ENCODE results near the gene IQCE. TPM values are rescaled to one million over a fixed set of nuclear protein-coding genes. Genes with fewer than 3 reads are reported as not detected.

The IQCE gene
- total RNA-seq, 4 donors from 2014 or later, result 10.5 to 18.6 (median 12.8) TPM

- intact Hi-C loops (cut with DNase I; ENCODE audit: low total_unique reads), result no loop called here
- no peak for DNase-seq (ENCODE audit: low spot score in 2 of 2)
- H3K4me3 ChIP-seq (ENCODE audit: low read depth, poor library complexity, severe bottlenecking), result no peak overlapping the region
- 73 to 90% methylated on average over 15 of the region's 15 CpGs for WGBS, 2 donors
- no peak for TF ChIP-seq POLR2A (IDR thresholded peaks at IDR 0.05)
- TF ChIP-seq CTCF (IDR thresholded peaks at IDR 0.05), result no peak
These were observed 92.6 kb downstream of the IQCE start for GRCh38 chr7:2651336-2651735.

DNA sequence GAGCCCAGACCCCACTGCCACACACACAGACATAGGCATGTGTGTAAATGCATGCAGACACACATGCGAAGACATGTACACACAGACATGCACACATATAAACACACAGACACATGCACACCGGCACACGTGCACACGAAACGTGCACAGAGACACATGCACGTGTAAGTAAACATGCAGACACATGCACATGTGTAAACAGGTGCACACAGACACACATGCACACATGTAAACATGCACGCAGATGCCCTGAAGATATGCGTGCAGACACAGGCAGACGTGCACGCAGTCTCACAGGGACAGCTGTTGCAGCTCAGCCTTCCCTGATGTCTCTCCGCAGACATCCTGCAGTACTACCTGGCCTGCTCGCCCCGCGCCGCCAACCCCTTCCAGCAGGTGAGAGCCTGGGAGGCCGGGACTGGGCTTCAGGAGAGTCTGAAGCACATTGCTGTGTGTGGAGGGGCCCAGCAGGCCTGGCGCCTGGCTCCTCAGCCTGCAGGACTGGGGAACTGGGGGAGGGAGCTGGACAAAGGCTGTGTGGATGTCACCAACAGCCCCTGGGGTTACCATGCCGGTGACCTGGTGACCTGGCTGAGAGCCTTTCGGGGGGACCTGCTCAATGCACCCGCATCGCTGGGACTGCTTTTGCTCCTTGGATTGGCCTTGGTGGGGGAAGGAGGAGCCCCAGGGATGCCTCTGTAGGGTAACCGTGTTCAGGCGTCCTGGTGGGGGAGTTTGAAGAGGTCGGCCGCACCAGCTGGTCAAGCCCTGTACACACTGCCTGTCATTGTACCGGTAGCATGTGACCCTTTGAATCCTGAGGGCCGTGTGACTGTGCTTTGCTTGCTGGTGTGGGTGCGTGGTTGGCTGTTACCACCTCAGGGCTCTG, 93.3 kb downstream of the IQCE start:
- intact Hi-C loops (cut with DNase I; ENCODE audit: low total_unique reads), result no loop called here
- no peak overlapping the region for H3K4me3 ChIP-seq (ENCODE audit: low read depth, poor library complexity, severe bottlenecking)
- DNase-seq (ENCODE audit: low spot score in 2 of 2), result no peak
- WGBS, 2 donors, result 89 to 92% methylated on average over 27 to 28 of the region's 28 CpGs
- no peak for TF ChIP-seq CTCF (IDR thresholded peaks at IDR 0.05)
- no peak for TF ChIP-seq POLR2A (IDR thresholded peaks at IDR 0.05)

DNA sequence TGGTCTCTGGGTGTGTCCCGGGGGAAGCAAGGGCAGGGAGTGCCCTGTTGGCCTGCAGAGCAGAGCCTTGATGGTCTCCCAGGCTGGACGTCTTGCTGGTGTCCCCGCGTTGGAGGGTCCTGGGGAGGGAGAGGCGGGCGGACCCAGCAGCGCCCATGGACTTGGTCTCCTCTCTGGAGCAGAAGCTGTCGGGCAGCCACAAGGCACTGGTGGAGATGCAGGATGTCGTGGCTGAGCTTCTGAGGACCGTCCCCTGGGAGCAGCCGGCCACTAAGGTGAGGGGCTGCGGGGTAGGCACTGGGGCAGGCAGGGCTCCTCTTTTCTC, 93.9 kb downstream of the IQCE start:
- no peak for DNase-seq (ENCODE audit: low spot score in 2 of 2)
- TF ChIP-seq POLR2A (IDR thresholded peaks at IDR 0.05), result no peak
- no peak for TF ChIP-seq CTCF (IDR thresholded peaks at IDR 0.05)
- intact Hi-C loops (cut with DNase I; ENCODE audit: low total_unique reads), result no loop called here
- H3K4me3 ChIP-seq (ENCODE audit: low read depth, poor library complexity, severe bottlenecking), result no peak overlapping the region
- 91 to 97% methylated on average over 7 to 12 of the region's 12 CpGs for WGBS, 2 donors

GRCh38 chr7:2654059-2654458, 95.3 kb downstream of the IQCE start:
- 80 to 84% methylated on average over 5 of the region's 5 CpGs for WGBS, 2 donors
- intact Hi-C loops (cut with DNase I; ENCODE audit: low total_unique reads), result no loop called here
- no peak for DNase-seq (ENCODE audit: low spot score in 2 of 2)
- no peak for TF ChIP-seq CTCF (IDR thresholded peaks at IDR 0.05)
- no peak for TF ChIP-seq POLR2A (IDR thresholded peaks at IDR 0.05)
- H3K4me3 ChIP-seq (ENCODE audit: low read depth, poor library complexity, severe bottlenecking), result no peak overlapping the region

DNA sequence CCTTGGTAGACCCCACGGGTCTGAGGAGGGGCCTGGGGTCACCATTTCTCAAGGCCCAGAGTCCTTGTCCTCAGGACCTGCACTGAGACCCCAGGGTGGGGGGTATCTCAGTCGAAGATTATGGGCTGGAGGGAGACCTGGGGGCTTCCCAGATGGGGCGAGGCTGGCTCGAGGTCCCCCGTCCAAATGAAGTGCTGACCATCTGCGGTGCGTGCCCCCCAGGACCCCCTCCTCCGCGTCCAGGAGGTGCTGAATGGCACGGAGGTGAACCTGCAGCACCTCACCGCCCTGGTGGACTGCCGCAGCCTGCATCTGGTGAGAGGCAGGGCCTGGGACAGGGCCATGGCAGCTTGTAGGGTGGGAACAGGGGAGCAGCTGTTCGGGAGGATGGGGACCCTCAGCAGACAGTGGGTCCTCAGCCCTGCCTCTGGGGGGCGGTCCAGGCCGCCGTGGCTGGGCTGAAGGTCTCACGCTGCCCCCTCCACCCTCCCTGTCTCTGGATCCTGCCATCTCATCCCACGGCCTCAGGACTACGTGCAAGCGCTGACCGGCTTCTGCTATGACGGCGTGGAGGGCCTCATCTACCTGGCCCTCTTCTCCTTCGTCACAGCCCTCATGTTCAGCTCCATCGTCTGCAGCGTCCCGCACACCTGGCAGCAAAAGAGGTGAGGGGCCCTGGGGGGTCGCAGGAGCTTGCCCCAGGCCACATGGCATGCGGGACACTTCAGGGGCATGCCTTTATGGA, 97.3 kb downstream of the IQCE start:
- no peak for TF ChIP-seq POLR2A (IDR thresholded peaks at IDR 0.05)
- no peak for TF ChIP-seq CTCF (IDR thresholded peaks at IDR 0.05)
- DNase-seq (ENCODE audit: low spot score in 2 of 2), result no peak
- H3K4me3 ChIP-seq (ENCODE audit: low read depth, poor library complexity, severe bottlenecking), result no peak overlapping the region
- WGBS, 2 donors, result 89 to 93% methylated on average over 22 of the region's 29 CpGs
- intact Hi-C loops (cut with DNase I; ENCODE audit: low total_unique reads), result no loop called here
